Jurkat, Clone E6-1 (cell line): ENCODE data around the gene CCDC27.
"Not testable (repeated sequence)": the region's sequence is repeated elsewhere in the genome, so short reads cannot be mapped to it uniquely, and the experiment has no call there.

Experiments
- DNase-seq: peaks from one replicate; pipeline ENCODE4 v3.0.0-alpha.2; 2011; ENCODE audit warnings: low read depth, low spot score
- H3K4me3 ChIP-seq: 2 replicates; pipeline ENCODE4 v1.5.1; 2011; ENCODE audit warnings: mild to moderate bottlenecking, low read length, control low read depth, moderate library complexity

CCDC27 gene

DNA sequence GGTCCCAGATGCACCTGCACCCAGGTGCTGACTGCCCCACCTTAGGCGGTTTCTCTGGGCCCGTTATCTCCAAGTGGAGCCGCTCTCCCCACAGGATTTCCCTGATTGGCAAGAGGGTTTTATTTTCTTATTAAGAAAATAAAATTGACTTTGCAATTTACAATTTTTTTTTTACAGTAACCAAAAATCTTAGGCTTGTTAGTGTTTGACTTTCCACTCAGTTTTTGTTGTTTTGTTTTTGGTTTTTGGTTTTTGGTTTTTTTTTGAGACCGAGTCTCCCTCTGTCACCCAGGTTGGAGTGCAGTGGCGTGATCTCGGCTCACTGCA lies 4.8 kb upstream of the CCDC27 start:
- peak overlapping the region; percentile 50 for H3K4me3 ChIP-seq
- DNase-seq: no peak

DNA sequence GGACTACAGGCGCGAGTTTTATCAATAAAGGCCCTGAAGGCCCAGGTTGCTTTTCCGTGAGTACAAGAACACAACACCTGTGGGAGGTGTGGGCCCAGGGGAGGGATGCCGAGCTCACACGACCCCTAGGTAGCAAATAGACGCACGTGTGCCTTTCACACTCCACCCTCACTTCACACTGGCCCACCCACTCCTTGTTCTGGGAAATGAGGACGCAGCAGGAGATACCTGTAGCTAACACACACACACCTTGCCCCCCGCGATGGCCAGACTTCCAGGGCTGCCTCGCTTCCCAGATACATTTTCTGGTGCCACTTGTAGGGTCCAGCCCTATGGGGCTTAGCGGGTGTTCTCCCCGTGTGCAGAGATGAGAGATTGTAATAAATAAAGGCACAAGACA lies 4.3 kb upstream of the CCDC27 start:
- no peak for DNase-seq
- H3K4me3 ChIP-seq: 0 out of 2 replicates have a peak overlapping the region, but pooled peaks have one; percentile 50

DNA sequence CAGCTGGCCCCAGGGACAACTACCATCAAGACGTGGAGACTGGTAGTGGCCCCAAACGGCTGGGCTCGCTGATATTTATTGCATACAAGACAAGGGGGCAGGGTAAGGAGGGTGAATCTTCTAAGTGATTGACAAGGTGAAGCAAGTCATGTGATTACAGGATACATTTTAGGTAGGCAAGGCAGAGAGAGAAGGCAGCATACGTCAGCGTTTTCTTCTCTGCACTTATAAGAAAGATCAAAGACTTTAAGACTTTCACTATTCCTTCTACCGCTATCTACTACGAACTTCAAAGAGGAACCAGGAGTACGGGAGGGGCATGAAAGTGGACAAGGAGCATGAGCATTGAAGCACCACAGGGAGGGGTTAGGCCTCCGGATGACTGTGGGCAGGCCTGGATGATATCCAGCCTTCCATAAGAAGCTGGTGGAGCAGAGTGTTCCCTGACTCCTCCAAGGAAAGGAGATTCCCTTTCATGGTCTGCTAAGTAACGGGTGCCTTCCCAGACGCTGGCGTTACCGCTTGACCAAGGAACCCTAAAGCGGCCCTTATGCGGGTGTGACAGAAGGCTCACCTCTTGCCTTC lies 3.8 kb upstream of the CCDC27 start:
- DNase-seq, H3K4me3 ChIP-seq: not testable (repeated sequence)

DNA sequence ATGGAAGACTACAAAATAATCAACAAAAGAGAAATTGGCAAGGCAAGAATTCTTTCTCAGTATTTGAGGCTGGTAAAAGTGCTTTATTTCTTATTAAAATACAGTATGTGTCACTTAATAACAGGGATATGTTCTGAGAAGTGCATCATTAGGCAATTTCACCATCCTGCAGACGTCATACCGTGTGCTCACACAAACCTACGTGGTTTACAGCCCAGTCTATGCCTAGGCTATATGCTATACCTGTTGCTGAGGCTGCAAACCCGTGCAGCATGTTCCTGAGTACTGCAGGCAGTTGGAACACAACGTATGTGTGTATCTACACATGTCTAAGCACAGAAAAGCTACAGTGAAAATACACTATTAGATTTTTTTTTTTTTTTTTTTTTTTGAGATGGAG lies 2.7 kb upstream of the CCDC27 start:
- H3K4me3 ChIP-seq: no peak overlapping the region
- no peak for DNase-seq

DNA sequence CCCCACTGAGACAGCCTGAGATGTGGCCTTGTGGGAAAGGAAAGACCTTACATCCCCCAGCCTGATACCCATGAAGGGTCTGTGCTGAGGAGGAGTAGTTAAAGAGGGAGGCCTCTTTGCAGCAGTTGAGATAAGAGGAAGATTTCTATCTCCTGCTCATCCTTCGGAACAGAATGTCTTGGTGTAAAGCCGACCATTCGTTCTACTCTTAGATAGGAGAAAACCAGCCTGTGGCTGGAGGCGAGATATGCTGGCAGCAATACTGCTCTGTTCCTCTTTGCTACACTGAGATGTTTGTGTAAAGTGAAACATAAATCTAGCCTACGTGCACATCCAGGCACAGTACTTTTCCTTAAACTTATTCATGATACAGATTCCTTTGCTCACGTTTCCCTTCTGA lies 1.5 kb upstream of the CCDC27 start:
- H3K4me3 ChIP-seq: no peak overlapping the region
- DNase-seq: no peak

DNA sequence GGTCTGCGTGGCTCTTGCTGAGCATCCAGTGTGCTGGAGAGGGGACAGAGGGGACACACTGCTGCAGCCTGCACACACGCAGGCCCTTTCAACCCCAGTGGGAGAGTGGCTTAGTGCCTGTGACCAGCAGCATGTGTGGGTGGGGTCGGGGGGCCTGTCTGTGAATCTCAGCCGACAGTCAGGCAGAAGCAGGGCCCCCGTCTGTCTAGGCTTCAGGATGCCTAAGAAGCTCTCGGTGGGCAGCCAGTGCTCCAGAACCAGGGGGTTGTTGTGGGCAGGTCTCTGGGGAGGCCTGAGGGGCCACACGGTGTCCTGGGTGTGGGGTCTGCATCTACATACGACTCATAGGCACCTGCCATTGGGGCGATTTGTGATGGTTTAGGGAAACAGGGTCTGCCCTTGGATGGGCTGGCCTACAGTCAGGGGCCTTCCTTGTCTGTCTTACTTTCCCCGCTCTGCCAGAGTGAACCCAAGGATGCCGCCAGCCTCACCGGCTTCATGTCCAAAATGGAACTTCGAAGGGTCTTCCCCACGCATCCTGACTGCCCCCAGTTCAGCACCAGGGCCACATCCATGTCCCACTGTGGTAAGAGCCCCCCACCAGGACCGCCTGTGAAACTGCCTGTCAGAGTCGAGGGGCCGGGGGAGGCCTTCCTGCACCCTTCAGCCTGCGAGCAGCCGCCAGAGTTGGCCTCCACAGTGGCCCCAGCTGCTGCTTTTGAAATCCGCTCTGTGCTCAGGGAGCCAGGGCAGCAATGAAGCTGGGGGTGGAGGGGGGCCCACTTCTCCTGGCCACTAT lies 1.6 kb downstream of the CCDC27 start:
- no peak for DNase-seq

DNA sequence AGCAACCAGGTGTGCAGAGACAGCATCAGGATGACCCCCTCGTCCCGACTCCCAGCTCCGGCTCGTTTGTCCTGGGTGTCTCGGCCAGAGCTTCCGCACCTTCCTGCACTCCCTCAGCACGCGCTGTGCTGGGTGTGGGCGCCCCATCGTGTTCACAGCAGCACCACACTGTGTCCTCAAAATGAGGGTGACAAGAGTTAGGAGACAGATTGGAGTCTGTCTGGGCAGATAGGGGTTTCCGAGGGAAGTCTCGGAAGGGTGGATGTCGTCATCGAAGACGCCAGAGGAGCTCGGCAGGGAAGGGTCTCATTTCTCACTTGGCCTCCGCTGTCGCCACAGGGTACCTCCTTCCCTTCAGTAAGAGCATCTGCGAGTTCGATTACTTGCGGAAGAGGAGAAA lies 4.1 kb downstream of the CCDC27 start:
- no peak for DNase-seq
- H3K4me3 ChIP-seq: no peak overlapping the region

More for the DNA sequence above, 1.6 kb downstream of the CCDC27 start:
- no peak overlapping the region for H3K4me3 ChIP-seq

DNA sequence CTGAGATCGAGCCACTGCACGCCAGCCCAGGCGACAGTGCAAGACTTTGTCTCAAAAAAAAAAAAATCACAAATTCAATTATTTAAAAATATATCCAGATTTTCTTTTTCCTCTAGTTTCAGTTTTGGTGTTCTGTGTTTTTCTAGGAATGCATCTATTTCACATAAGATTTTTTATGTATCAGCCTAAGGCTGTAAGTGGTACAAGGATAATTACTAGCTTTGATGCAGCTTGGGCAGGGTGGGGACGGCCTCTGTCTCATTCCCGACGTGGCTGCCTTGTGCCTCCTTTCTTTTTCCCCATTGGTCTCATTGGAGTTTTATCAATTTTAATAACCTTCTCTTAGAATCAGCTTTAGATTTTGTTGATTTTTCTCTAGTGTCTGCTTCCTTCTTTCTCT lies 6.9 kb downstream of the CCDC27 start:
- no peak for DNase-seq

DNA sequence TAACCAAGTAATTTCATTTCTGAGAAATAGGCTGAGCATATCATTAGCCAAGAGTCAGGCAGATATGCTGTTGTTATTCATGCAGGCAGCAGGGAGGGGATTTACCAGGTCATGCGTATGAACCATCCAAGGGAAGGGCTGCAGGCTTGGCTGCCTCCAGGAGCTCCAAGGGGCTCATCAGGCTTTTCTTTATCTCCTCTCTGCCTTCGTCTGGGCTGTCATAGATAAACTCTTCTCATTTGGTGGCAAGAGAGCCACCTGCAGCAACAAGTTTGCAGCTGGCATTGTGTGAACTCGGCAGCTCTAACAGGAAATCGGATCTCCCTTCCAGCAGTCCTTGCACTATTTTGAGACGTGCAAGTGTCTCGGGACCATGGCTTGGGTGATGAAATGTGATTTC lies 7.5 kb downstream of the CCDC27 start:
- no peak for DNase-seq
- H3K4me3 ChIP-seq: no peak overlapping the region

More for the DNA sequence above, 6.9 kb downstream of the CCDC27 start:
- H3K4me3 ChIP-seq: no peak overlapping the region

DNA sequence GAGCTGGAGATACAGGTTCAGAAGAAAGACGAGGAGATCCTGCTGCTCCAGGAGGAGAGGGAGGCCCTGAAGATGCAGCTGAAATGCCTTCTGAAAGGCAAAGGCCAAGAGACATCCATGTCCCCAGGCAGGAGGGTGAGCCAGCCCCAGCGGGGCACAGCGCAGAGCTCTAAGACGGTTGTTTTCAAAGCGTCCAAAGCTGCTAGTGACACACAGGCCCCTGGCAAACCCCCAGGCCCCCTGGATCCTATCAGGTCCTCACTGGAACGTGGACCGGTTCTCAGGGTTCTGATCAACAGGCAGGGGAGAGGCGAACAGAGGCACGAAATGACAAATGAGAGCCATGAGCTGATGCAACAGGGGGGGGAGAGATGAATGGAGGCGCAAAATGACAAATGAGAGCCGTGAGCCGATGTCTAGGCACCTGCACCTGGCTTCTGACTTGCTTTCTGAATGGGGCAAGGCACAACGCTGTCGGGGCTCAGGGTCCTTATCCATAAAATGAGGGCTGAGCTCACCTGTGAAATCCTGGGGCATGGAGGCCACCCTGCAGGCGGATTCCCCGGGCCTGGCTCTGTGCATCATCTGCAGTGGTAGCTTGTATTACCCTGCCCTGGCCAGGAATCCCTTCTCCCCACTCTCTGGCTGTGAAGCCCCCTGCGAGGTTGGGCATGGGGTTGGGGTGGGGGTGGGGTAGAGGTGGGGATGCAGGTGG lies 9.2 kb downstream of the CCDC27 start:
- no peak for DNase-seq
- no peak overlapping the region for H3K4me3 ChIP-seq

DNA sequence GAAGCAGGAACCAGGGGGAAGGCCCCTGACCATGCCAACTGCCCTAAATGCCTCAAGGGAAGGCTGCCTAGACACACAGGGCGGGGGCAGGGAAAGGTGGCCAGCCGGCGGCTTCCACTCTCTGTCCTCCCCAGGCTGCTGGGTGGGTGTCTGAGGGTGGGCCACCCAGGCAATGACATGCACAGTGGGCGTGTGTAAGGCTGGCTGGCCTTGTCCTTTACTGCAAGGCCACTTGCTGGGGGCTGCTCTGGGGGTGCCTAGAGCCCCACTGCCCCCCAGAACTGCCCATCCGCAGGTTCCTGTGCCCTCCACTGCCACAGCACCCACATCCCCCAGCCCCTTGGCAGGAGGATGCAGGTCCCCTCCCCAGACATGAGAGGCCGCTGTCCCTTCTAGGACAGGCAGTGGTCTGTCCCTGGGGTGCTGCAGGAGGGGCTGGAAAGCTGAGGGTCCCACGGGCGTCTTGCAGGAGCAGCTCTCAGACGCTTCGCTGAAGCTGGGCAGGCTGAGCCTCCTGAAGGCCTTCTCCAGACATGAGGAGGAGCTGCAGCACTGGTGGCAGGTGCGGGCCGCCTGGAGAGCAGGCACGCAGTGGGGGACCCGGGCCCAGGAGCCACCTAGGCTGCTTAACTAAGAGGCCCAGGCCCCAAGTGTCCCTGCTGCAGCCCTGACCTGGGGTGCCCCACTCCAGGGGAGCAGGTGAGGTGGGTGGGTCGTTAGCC lies 10.1 kb downstream of the CCDC27 start:
- H3K4me3 ChIP-seq: no peak overlapping the region

DNA sequence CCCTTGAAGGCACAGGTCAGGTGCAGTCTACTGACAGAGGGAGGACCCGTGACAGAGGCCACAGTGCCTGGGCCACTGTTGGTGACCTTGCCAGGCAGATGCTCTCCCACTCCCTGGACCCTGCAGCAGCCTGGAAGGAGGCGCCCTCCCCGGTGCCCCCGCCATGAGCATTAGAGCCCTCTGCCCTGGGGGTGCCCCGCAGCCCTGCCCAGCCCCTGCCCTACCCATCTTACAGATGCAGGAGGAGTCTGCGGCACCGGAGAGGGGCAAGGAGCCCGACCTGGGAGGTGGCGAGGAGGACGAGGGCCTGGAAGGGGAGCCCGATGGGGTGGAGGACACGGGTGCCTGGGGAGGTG lies 10.6 kb downstream of the CCDC27 start:
- DNase-seq: no peak
- H3K4me3 ChIP-seq: no peak overlapping the region

More for the DNA sequence above, 10.1 kb downstream of the CCDC27 start:
- DNase-seq: no peak

DNA sequence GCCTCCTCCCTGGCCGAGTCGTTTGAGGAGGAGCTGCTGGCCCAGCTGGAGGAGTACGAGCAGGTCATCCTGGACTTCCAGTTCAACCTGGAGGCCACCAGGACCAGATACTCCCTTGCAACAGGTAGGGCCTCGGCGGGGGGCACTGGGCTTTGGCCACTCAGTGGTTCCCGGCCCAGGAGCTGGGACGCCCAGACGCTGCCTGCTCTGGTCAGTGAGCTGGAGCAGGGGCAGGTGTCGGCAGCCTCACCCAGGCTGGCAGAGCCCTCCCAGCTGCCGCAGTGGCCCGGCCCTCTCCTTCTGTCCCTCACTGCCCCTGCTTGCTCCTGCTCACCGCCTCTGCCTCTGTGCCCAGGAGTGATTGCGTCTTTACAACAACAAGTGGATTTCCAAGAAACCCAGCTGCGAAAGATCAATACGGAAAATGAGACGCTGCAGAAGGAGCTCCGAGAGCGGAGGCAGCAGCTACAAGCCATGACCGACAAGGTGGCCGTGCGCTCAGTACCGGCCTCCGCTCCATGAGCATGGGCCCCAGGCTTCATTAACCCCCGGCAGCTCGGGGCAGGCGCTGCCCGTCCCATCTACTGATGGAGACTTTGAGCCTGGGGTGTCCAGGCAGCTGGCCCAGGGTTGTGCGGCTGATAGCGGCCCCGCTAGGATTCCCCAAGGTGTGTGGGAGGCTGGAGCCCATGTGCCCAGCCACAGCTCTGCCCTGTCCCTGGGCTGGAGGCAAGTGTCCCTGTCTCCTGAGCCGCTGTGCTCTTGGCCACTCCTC lies 11.3 kb downstream of the CCDC27 start:
- no peak overlapping the region for H3K4me3 ChIP-seq
- no peak for DNase-seq

DNA sequence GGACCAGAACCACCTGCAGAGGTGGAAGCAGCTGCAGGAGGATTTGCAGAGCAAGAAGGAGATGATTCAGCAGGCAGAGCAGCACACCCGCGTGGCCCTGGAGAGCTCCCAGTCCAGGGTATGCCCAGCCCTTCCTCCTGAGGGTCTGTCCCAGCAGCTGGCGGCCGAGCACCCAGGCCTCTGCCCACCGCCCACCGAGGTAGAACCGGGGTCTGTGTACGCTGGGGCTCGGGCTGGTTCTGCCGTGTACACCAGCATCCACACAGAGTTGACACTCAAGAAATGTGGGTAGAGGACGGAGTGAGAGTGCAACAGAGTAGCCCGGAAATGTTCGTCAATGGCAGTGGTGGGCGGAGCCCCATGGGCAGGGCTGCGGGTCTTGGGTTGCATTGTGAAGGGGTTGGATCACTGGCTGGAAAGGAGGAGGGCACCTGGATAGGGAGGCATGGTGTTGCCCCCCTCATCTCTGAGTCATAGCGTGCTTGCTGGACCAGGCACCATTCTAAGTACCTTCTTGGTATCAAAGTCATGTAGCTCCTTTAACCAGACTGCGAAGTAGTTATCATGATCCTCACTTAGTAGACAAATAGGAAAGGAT lies 15.2 kb downstream of the CCDC27 start:
- H3K4me3 ChIP-seq: no peak overlapping the region
- no peak for DNase-seq

DNA sequence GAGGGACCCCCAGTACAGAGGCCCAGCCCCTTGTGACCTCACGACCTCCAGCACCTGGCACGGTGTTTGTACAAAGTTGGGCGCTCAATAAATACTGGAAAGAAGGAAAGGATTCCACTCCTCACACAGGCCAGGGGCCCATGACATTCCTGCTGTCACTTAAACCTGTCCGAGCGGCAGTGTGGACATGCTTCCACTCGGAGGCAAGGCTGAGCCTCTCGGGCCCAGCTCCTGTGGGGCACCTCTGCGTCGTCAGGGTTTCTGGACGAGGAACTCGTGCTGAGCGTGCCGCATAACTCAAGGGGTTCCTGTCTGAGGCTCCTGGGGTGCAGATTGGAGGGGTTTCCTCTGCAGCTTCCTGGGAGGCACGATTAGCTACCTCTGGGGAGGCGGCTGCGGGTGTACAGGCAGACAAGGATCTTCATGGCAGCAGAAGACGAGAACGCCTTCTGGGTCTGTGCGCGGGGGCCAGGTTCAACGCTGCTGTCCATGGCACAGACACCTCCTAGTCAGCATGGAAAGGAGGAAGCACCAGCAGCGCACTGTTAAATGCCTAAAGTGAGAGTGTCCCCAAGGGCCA lies 16.7 kb downstream of the CCDC27 start:
- no peak overlapping the region for H3K4me3 ChIP-seq
- no peak for DNase-seq

DNA sequence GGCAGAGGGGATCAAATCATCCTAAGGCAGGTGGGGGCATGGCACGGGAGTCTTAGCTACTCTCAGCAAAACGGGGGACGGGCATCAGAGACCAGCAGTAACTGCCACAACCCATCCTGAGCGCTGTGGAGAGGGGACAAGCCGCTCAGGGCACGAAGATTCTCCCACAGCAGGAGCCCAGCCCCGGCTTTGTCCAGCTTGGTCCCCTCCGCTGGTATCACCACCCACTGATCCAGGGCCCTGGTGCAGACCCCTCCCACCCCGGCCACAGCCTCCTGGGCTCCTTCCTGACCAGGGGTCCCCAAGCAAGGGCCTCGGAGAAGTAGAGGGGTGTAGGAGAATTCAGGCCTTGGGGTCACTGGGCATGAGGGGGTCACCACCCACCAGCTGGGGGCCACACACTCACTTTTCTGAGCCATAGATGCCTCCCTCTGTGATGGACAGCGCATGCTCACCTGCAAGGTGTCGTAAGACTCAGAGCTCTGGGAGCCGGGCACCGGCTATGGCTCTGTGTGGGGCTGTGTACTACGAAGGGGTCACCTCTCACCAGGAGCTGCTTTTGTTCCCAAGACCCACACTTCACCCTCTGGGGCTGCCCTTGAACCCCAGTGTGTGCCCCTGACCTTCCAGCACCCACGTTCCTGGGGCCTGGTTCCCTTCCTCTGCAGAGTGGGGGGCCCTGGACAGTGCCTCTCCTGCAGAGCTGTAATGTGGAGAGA lies 18.0 kb downstream of the CCDC27 start:
- no peak overlapping the region for H3K4me3 ChIP-seq
- DNase-seq: no peak

DNA sequence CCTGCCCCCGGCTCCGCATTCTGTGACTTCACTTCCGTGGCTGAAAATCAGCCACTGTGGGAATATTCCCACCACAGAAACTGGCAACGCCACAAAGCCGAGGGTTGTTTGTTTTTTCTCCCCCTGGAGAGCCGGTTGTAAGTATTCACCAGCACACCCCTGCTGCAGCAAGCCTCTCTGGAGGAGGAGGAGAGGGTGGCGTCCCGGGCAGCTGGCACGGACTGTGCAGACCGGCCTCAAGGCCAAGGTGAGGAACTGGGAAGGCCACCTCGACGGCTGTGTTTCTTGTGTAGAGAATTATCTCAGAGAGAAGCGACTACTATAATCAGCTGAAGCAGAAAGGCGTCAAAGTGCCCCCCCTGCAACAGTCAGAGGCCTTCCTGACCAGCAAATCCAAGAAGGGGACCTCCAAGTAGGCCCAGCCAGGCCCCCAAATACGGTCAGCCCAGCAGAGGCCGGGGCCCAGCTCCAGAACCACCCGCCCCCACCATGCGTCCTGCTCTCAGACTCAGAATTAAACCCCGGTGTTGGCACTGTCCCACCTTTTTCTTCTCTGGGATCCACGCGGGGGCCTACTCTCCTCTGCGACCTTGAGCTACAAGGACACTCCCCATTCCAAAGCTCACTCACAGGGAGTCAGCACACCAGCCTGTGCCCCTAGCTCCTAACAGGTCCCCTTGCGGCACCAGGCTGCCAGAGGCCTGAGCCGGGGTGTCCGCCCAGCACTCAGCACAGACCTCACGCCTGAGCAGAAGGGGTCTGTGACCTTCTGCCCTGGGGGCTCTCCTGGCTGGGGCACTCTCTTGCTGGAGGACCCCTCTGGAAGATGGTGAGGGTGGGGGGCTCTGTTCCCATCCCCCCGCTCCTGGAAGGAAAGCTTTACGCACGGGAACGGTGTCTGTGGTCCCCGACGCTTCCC lies 19.1 kb downstream of the CCDC27 start:
- no peak for DNase-seq

More for the DNA sequence above, 19.1 kb downstream of the CCDC27 start:
- H3K4me3 ChIP-seq: peak overlapping the region; percentile 50
